ENCODE results near the gene RND2.

RND2 gene

GRCh38 chr17:43079641-43080302 lies 54.7 kb downstream of the RND2 start:
- no peak for DNase-seq

Measured in NCI-H2171 (cell line).